Subcutaneous adipose tissue (tissue), 4 donors: ENCODE measurements around the gene ADSS2. TPM values are rescaled to one million over a fixed set of nuclear protein-coding genes. Genes with fewer than 3 reads are reported as not detected.

ENCODE experiments used
- CTCF ChIP-seq: fragments of 450-650 bp; IDR thresholded peaks from one replicate; pipeline ENCODE4 v1.5.1; 2016; ENCODE audit warnings: low read depth, mild to moderate bottlenecking, control low read depth, antibody characterized with exemption, moderate library complexity
- total RNA-seq, 4 donors: library from RNA; depleted of rRNA; stranded (reverse); fragments of >200 nt; gene quantifications; one replicate each; pipeline ENCODE4 v1.1.0, GENCODE V29; 2016

The ADSS2 gene
- total RNA-seq, 4 donors from 2014 or later, result 29.6 to 45.7 (median 38.0) TPM

- TF ChIP-seq CTCF, result no peak
These were observed 84.2 kb downstream of the ADSS2 start for GRCh38 chr1:244367399-244368114.

- no peak for TF ChIP-seq CTCF
These were observed 85.9 kb downstream of the ADSS2 start for GRCh38 chr1:244365809-244366208.

- no peak for TF ChIP-seq CTCF
These were observed 89.2 kb downstream of the ADSS2 start for GRCh38 chr1:244362476-244362875.

- TF ChIP-seq CTCF, result no peak
These were observed 89.8 kb downstream of the ADSS2 start for GRCh38 chr1:244361764-244362473.

Other genes with a start within 250 kb of the ADSS2 start
- 1 to 10 TPM in 2 of 4 donors, under 1 TPM in 2; 0.82 to 5.3 (median 1.2) TPM for gene CATSPERE, start 9.4 kb upstream of the ADSS2 start, total RNA-seq
- 10 to 100 TPM; 24.7 to 39.6 (median 29.7) TPM for gene DESI2, start 201.2 kb upstream of the ADSS2 start, total RNA-seq